Stimulated activated CD4-positive, alpha-beta T cell treated with anti-CD3 and anti-CD28 coated beads, Interleukin-15, amount 100 ng/mL, for 48 hours (primary cell): ENCODE data around the gene MTCL1.

Experiments
- DNase-seq, 2 donors: peaks; one replicate each; pipeline ENCODE4 v3.0.0-alpha.2; 2020; ENCODE audit warnings: low read depth in 2 of 2

The MTCL1 gene

DNA sequence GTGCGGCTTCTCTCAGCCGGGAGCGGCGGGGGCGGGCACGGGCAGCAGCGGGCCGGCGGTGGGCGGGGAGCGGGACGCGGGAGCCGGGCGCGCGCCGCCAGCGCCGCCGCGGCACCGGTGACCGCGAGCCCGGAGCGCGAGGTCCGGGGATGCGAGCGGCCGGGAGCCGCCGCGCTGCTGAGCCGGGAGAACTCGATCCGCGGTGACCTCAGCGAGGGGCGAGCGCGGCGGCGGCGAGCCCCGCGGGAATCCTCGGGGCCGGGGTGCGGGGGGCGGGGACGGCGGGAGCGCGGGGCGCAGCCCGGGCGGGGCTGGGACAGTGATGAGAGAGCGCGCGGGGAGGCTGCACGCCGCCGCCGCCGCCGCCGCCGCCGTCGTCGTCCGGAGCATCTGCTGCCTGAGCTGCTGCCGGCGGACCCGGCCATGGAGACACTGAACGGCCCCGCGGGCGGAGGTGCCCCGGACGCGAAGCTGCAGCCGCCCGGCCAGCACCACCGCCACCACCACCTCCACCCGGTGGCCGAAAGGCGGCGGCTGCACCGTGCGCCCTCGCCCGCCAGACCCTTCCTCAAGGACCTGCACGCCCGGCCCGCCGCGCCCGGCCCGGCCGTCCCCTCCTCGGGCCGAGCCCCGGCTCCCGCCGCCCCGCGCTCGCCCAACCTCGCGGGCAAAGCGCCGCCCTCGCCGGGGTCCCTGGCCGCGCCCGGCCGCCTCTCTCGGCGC is at the start of gene MTCL1:
Gene MTCL1 (plus strand): TSS at position 319 of the 723 bp plus-strand sequence. CDS start 105 bp downstream, at position 424.
- DNase-seq, result no peak

DNA sequence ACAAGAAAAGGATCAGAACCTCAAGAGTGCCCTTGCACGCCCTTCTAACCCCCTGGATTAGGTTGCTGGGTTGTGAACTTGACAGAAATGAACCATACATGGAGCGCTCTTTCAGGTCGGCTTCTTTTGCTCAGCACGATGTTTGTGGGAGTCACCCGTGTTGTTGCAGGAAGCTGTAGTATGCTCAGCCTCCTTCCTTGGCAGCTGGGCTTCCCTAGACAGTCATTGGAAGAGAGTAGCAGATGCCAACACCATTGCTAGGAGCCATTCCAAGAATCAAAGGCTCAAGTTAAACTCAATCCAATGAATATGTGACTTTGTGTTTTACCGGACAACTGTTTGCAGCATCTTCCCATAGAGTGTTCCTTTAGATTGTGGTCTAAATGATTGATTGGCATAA is 49.1 kb upstream of the MTCL1 start:
- DNase-seq, result no peak

DNA sequence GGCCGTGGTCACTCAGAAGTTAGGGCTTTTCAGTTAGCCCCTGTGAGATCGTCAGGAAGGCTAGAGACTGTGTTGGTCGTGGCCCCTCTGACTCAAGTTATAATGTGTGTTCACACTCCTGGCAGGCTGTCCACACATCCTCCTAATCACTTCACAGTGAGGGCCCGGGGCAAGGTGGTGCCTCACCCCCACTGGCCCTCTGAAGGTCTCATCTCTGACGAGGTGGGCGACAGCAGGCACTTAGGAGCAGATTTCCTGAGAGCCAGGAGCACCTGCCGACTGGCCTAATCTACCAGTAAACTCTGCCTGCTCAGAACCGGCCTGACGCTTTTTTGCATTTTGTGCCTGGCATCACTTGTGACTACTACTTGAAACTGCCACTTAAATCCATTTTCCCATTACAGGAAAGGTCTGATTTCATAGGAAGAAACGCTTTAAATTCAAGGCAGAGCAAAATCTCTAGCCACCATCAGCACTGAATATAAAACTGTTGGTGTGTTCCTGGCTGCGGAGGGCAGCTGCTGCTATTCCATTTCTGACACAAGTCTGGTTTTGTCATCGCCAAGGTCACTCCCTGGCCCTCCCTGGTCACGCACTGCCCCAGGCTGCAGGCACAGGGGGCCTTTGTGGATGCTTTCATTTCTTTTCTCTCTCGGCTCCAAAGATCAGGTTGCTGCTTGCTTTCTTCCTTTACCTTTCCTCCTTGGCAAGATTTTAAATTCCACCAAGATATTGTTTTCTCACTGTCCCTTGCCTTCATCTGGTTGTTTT is 48.1 kb upstream of the MTCL1 start:
- no peak for DNase-seq

DNA sequence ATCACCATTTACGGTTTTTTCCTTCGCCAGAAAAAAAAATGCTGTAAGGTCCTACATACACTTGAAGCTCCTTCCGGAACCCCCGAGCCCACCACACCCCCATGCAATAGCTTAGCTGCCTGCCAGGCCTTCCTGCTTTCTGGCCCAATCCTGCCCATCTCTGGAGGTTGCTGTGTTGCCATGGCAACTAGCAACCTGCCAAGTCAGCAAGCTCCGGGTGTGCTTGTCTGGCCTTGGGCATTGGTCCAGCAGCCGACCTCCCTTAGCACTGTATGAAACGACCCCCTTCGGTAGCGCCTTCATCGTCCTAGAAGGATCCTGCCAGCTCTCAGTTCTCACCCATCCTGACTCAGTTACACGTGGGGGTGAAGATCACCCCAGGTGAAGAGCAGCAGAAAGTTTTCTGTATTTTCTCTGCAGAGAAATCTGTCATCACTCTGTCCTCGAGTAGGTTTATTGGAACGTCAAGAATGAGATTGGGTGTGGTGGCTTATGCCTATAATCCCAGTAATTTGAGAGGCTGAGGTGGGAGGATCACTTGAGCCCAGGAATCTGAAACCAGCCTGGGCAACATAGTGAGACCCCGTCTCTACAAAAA is 47.4 kb upstream of the MTCL1 start:
- no peak for DNase-seq

DNA sequence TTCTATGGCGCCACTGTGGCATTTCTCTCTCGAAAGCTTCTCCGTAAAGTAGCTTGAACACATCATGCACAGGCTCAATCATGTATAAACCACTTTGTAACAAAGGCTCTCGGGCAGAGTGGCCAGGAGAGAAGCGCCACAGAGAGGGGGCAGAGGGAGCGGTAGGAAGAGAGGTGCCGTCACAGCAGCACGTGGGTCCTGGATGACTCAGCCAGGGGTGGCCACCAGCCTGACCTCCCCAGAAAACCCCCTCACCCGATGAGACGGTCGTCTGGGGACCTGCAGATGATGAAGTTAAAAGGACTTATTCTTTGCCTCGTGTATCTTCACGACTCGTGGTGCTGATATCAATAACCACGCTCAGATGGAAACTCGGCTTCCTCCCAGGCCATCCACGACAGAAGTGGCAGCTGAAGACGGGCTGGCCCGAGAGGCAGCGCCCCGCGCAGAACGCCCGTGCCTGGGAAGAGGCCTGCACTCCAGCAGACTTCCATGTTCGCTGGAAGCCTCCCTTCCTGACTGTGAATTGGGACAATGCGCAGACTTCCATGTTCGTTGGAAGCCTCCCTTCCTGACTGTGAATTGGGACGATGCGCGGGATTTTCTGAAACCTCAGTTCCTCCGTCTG is 46.4 kb upstream of the MTCL1 start:
- DNase-seq, result no peak

DNA sequence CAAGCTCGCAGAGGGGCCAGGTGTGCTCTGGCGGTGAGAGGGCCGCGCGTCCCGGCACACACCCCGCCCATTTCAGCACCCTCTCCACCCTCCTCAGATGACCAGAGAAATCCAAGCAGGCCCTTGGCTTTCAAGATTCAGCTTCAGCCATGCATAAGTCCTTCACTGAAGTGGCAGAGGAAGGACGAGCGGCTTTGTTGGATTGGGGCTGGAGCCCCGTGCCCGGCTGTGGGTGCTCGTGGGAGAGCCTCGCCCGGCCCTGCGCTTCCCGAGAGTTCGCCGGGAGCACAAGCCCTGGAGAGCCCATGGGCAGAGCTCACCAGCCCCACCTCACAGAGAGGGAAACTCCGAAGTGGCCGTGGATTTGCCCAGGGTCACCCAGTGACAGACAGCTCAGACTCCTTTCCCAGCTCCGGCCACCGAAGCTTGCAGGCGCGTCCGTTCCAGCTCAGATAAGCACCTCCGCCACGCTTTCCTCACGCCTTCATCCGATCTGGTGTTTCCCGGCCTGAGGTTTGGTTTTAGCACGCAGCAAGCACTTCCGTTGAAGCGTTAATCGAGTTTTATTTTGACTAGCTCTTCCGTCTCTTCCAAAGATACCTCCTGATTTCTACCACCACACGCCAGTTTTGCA is 45.6 kb upstream of the MTCL1 start:
- DNase-seq, result no peak

DNA sequence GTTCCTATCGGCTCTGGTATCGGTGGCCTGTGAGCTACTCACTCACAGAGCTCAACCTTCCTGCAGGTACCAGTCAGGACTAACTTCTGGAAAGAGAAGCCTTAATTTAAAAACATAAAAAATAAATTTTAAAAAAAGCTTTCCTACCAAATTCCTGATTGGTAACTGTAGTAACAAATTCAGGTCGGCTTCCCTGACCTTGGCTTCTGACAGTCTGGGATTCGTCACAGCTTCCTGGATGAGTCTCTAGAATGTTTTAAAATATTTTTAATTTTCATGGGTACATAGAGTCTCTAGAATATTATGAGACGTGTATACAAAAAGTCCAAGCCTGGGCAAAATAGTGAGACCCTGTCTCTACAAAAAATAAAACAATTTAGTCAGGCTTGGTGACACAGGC is 45.0 kb upstream of the MTCL1 start:
- DNase-seq, result no peak

DNA sequence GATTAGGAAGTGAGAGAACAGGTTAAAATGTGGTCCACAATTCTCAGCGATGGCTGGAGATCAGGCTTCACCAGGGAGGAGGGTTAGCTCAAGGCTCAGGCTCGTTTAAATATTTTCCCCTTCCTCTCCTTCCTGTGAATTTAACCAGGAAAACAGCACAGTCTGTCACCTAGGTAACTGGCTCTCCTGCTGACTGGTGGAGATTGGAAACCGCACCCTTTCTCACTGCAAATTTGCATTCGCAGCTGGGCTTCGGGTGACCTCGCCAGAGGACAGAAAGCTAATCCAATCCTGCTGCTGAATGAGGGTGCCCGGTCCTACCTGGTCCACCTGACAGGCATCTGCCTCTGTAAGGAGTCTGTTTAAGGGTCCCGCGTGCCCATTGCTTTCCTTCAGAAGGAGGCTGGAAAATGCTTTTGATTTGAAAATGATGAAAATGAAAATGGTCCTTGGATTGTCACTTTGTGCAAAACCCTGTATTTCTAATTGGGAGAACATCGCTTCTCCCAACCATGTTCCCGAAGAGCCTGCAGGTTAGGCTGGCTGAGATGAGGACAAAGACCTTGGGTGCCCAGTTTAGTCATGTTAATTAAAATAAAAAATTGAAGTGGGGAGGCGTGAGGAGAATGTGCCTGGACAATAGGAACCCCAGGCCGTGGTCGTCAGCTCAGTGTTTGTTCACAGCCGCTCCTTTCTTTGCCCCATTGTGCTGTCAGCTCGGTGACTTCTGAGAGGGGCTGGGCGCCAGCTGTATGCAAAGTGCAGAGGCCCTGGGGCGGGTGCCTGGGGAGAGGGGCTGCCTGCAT is 43.4 kb upstream of the MTCL1 start:
- no peak for DNase-seq

DNA sequence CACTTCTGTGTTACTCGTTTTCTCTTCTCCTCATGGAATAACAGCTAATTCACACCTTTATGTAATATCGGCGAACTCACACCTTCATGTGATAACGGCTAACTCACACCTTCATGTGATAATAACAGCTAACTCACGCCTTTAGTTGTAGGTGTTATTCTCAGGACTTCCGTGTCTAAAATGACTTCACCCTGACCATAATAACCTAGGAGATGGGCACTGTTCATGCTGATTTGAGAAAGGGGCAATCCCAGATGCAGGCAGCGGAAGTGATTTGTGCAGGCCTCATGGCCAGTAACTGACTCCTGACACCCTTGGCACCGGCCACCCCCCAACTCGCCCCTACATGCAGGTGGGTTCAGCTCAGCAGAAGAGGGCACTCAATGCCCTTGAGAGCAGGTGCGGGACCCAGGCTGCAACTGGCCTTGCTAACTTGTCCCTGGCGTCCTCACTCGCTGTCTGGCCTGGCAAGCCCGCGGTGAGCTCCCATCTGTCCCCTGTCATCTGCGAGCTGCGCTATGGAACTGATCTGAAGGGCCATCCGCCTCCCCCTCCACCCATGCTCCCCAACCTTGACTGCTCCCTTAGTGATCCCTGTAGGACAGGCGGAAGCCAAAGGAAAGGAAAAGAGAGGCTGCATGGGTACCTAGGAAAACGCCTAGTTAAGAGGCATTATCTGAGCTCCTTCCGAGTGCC is 42.6 kb upstream of the MTCL1 start:
- DNase-seq, result no peak

DNA sequence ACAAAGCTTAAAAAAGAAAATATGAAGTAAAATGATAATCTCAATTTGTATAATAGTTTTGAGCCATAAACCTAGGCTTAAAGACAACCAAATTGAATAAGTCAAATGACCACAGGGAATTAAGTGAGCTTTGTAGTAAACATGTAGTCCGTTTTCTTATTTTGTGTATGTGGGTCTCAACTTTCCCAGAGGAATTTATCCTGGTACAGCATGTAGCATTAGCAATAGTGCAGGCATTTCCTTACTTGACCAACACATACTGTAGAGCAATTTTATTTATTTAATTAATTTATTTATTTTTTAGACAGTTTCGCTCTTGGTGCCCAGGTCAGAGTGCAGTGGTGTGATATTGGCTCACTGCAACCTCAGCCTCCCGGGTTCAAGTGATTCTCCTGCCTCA is 37.5 kb upstream of the MTCL1 start:
- no peak for DNase-seq

DNA sequence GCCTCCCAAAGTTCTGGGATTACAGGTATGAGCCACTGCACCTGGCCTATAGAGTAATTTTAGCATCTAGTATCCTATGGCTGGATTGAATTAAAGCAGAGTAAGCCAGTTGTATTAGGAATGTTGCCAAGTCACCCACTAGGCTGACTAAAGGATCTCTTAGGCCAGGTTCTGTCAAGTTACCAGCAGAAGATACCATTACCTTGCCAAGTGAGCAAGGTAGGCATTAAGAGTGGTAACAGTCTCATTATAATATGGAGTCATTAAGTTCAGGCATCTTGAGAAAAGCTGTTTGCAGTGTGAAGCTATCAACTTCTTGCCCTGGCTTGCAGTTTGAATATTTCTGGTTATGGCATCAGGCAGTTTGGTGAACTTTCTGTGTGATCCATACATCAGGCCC is 37.0 kb upstream of the MTCL1 start:
- no peak for DNase-seq

DNA sequence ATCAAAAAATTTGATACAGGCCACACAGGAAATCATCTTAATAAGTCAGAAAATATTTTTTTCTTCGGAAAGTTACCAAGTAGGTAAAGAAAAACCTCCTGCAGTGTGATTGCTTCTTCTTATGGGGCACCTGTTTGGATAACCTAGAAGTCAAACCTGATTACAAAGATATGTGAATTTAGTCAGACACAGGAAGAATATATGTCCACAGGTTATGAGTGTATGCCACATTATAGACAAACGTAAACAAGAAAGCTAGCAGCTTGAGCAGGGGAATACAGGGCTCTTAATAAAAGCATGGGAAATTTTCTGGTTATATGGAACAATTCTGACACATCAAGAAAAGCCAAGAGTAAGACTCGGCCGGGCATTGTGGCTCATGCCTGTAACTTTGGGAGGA is 35.8 kb upstream of the MTCL1 start:
- DNase-seq, result no peak

DNA sequence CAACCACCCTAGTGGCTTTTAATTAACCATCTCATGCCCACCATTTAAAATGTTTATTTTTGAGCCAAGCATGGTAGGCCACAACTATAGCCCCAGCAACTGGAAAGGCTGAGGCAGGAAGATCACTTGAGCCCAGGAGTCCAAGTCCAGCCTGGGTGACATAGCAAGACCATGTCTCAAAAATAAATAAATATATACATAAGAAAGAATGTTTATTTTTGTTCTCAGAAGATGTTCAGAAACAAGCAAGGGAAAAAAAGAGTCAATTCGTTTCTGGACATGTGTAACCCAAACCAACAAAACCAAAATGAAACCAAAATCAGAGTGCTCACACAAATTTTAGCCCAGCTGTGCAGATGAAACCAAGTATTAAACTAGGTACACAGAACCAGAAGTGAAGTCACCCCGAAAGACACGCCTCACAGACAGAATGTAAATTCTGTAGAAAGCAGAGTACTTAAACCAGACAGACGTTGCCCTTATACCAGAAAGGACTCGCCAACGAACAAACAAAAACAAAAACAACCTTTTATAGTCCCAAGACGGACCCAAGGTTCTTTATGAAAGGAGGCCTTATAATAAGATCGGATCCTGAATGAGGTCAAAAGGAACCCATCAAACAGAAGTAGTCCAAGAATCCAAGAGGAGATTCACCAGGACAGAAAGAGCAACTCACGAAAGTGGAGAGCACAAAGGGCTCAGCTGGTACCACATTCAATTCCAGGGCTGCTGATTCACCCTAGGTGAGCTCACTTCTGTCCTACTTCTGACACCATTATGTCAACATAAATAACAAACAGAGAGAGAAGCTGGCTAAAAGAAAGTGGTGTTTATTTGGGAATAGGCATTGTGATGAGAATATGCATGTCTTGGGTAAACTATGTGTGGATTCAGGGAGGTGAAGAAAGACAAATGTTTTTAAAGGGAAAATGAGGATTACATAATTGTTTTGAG is 31.8 kb upstream of the MTCL1 start:
- DNase-seq, result no peak

DNA sequence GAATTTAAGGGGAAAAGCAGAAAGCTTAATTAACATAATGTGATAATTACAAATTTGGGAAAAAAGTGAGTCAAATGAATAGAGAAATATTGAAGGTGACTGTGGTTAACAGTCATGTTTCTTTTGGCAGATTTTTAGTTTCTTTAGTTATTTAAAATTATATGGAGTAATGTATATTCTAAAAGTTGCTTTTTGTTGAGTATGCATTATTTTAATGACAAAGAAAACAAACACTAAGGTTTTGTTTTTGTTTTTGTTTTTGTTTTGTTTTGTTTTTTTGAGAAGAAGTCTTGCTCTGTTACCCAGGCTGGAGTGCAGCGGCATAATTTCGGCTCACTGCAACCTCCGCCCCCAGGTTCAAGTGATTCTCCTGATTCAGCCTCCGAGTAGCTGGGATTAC is 30.3 kb upstream of the MTCL1 start:
- DNase-seq, result no peak

DNA sequence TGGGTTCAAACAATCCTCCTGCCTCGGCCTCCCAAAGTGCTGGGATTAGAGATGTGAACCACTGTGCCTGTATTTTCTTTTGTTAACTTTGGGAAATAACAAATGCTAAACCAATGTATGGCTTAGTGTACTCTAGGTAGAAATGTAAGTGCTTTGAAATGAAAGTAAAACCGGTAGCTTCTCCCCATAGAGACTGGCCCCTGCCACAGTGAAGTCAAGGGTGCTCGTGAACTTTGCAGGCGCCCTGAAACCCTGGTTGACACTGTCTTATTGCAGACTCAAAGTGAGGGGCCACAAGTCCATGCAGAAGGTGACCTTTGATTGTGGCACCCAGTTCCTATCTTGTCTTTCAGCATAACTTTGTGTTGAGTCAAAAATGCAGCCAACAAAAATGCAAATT is 24.2 kb upstream of the MTCL1 start:
- no peak for DNase-seq

DNA sequence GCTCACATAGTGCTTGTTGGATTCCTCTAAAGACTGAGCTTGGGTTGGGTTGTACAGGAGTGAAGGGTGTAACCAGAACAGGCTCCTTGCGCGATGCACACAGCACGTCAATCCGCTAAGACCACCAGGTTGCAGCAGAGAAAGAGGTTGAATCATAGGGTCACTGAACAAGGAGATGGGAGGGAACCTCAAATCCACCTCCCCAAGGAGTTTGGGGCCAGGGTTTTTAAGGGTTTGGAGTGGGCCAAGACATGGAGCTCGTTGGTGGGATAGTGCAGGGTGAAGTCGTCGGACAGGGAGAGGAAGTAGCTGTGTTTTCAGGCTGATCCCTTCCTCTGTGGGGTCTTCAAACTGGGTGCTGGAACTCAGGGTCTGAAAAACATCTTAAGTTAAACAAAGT is 20.8 kb upstream of the MTCL1 start:
- DNase-seq, result no peak

DNA sequence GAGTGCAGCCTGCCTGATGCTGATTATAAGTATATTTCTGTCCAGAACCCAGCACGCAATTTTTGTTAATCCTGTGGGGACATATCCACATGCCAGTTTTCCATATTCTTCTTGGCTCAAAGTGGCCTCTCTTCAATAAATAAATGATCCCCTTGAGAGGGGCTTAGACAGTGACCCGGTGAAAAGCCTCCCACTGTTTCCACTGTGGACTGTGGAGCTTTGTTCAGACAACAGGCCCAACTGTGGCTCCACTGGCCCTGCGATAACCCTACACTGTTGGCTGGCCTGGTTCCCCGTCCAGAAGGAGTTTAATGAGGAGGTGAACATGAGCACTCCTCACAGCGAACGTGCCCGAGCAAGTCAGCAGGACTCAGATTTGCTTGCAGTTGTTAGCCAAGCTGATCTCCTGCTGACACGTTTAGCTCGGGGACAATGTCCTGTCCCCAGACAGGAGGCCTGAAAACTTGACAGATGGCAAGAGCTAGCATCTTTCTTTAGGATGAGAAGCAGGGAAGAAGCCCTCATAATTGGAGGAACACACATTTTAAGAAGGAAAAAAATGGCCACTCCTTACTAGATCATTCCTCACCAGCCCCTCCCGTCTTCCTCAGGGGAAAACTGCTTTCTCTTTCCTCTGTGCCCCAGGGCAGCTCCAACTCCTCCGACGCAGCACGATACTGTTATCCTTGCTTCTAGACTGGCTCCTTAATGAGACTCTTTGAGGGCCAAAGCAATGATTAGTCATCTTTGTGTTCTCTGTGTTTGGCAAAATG is 20.0 kb upstream of the MTCL1 start:
- DNase-seq, result no peak

DNA sequence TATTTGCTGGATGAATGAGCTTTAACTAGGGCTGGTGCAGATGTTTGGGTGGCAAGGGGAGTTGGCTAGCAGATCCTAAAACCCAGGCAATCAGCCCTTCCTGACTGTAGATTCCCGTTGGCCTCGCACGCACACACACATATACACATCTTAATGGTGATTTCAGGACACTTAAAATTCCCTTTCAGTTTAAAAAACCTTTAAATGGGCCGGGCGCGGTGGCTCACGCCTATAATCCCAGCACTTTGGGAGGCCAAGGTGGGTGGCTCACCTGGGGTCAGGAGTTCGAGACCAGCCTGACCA is 19.5 kb upstream of the MTCL1 start:
- no peak for DNase-seq

DNA sequence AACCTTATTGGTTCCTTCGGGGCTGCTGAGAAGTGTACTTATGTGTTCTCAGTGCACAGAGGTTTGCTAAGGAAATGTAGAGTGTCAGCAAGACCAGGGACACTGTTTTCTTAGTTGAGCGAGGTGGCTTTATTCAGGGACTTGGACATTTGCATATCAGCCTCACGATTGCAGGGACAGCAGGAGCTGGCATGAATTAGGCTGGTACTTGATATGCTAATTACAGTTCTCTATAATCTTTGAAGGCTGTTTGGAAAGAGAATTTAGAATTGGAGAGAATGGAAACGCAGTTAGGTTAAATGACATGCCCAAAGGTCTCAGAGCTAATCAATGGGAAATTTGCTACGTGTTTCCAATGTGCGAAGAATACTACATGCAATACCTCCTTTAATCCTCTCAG is 18.7 kb upstream of the MTCL1 start:
- no peak for DNase-seq
